CD4-positive, alpha-beta T cell treated with Interleukin-1 beta for 1 hour (primary cell): ENCODE data around the gene ARSD.
"Not testable (repeated sequence)": the region's sequence is repeated elsewhere in the genome, so short reads cannot be mapped to it uniquely, and the experiment has no call there.

Source experiments
- DNase-seq, 2 donors: peaks; one replicate each; pipeline ENCODE4 v3.0.0-alpha.2; 2020 to 2022

The ARSD gene

DNA sequence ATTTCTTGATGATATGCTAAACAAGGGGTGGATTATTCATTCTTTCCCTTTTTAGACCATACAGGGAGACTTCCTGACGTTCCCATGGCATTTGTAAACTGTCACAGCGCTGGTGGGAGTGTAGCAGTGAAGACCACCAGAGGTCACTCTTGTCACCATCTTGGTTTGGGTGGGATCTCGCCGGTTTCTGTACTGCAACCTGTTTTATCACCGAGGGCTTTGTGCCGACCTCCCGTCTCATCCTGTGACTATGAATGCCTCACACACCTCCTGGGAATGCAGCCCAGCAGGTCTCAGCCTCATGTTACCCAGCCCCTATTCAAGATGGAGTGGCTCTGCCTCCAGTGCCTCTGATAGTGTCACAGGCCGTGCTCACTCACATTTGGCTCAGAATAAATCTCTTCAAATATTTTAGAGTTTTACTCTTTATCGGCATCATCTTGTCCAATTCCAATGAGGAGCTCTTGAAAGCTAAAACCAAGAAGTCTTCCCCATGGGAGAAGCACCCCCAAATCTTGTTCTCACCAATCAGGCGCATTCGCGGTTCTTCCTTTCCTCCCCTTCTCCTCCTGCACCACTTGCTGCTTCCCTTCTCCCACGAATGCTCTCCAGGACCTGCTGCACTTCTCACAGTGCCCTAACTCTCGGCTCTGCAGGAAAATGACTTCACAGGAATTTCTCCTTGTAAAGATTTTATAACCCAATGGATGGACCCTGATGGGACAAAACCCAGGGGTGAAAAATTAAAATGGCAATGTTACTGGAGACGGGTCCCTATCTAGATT is 39.2 kb downstream of the ARSD start:
- DNase-seq = not testable (repeated sequence)

DNA sequence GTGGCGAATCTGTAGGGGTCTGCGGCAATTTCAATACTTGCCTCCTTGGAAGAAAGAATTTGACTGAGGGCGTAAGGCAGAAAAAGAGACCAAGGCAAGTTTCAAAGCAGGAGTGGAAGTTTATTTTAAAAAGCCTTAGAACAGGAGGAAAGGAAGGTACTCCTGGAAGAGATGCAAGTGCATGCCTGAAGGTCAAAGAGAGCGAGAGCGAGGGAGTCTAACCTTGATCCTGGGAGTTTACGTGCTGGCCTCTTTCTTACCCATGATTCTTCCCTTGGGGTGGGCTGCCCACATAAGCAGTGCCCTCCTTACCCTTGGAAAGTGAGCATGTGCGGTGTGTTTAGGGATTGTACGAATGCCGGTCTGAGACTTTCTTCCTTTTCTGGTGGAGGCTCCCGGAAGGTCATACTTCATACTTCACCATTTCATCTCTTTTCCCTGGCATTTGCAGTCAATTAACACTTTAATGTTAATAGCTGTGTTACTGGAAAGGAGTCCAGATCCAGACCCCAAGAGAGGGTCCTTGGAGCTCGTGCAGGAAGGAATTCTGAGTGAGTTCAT is 40.0 kb downstream of the ARSD start:
- DNase-seq = no peak

DNA sequence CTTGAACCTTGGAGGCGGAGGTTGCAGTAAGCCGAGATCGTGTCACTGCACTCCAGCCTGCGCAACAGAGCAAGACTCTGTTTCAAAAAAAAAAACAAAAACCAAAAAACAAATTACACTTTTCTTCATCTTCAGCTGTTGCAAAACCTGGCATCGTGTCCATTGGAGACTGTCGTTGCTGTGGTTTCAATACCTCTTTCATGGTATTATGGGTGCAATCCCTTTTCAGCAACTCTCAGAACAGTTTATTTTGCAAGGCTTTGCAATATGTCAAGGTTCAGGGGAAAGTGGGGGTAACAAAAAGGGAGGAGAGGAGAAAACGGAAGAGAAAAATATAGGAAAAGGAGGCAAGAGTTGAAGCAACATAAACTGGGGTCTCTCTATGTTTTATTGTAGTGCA is 40.8 kb downstream of the ARSD start:
- no peak for DNase-seq

- no peak for DNase-seq
These were observed 45.4 kb downstream of the ARSD start for GRCh38 chrX:2883770-2884169.

DNA sequence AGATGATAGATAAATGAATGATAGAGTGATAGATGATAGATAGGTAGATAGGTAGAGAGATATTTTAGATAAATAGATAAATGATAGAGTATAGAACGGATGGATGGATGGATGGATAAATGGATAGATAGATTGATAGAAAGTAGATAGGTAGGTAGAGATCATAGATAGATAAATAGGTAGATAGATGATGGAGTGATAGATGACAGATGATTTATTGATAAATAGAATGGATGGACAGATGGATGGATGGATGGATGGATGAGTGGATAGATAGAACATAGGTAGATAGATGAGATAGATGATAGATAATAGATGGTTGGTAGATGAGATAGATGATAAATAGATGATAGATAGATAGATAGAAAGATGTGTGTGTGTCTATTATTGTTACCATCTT is 49.5 kb downstream of the ARSD start:
- DNase-seq = no peak

- no peak for DNase-seq
These were observed 50.6 kb downstream of the ARSD start for GRCh38 chrX:2878563-2878962.

DNA sequence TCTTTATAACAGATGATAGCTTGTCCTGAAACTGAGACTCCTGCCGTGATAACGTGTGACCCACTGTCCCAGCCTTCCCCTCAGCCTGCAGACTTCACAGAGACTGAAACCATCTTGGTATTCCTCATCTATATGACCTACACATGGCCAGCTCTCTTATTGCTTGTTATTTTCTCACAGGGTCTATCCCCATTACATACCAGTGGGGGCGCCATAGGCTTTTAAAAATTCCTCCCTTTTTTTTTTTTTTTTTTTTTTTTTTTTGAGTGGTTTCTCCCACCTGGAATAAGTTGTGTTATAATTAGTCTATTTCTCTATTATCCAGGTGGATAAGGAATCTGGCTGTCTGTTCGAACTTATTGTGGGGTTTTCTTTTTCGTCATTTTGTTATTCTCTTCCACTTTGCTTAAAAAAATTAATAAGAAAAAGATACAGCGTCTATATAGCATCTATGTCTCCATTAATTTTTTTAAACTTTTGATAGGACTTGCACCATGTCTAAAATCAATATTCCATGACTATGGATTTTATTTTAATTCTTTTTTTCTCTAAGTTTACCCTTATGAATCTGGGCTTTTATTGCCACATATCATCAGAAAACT is 53.2 kb downstream of the ARSD start:
- DNase-seq = no peak

DNA sequence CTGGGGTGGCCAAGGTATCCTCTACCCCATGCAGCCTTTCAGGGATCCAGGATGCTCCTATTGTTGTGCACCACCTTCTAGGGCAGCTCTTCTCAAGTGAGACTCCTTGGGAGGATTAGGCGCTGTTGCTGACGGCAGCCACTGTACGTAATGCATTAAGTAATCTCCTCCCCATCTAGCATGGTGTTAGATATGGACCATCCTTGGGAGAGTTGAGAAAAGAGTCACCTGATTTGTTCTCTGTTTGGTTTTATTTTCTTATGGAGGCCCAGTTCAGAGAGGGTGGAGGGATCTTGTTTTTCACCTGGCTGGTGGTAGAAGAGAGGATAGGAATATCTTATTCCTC is 54.0 kb downstream of the ARSD start:
- DNase-seq = no peak

DNA sequence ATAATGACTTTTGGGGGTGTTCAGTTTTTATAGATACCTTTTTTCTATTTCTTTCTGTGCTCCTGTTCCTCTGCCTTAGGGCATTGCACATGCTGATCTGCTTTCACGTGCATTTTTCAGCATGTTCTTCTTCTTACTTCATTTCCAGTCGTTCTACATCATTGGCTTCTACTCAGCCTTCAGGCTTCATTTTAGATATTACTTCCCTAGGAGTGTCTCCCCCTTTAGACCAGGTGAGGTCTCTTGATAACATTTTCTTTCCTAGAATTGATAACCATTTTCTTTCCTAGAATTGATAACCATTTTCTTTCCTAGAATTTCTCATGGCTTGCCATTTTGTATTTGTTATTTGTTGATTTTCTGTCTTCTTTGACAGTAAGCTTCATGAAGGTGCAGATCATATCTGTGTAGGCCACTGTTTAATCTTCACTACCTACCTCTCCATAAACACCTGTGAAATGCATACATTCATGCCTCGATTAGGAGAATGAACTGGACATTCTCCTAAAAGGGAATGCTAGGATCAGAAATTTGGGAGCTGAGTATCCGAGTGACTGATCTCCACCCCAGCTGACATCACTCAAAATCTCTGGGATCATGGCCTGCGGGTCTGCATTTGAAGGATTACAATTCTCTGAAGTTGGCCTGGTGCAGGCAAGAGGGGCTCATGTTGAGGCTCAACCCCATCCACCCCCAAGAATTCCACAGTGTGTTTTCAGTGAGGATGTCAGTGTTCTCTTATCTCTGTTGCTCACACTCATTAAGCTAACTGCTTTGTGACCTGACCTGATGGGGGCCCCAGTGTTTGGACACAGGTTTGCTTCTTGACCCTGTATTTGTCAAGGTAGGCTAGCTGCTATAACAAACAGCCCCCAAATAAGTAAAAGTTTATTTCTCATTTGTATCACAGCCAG is 54.7 kb downstream of the ARSD start:
- DNase-seq = no peak

GRCh38 chrX:2872671-2873277 is 56.4 kb downstream of the ARSD start:
- DNase-seq = no peak

GRCh38 chrX:2871831-2872230 is 57.3 kb downstream of the ARSD start:
- no peak for DNase-seq

- no peak for DNase-seq
These were observed 58.5 kb downstream of the ARSD start for GRCh38 chrX:2870650-2871049.

GRCh38 chrX:2867206-2867605 is 61.9 kb downstream of the ARSD start:
- DNase-seq = no peak

- no peak for DNase-seq
These were observed 65.5 kb downstream of the ARSD start for GRCh38 chrX:2863646-2864045.

DNA sequence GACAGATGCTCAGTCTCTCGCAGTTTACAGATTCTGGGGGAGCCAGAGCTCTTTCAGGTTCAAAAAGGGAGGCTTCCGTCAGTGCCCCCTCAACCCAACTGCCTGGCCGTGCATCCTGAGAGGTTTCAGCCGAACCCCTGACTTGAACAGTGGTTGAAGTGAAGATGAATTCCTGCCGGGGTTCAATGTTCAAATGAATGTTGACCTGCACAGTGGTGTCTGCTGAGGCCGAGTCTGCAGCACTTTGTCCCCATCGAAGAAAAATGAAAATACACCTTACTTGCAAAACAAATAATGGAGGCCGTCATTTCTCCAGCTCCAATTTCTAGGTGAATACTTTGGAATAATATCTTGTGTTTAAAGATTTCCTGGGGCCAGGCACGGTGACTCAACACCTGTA is 66.7 kb downstream of the ARSD start:
- no peak for DNase-seq

GRCh38 chrX:2859197-2859797 is 69.8 kb downstream of the ARSD start:
- DNase-seq = no peak

DNA sequence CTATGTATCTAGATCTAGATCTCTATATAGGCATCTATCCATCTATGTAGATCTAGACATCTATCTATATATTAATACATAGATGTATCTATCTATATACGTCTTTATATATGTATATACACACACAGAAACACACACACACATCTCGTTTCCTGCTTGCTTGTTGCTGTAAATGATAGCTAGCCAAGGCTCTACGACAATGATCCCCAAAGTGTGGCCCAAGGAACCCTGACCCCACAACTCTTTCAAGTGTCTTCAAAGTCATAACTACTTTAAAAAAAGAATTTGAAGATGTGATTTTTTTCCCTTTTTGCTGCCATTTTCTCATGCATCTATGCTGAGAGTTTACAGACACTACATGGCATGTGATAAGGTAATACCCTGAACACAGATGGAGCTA is 71.6 kb downstream of the ARSD start:
- DNase-seq = no peak

- DNase-seq = no peak
These were observed 73.4 kb downstream of the ARSD start for GRCh38 chrX:2855761-2856160.

DNA sequence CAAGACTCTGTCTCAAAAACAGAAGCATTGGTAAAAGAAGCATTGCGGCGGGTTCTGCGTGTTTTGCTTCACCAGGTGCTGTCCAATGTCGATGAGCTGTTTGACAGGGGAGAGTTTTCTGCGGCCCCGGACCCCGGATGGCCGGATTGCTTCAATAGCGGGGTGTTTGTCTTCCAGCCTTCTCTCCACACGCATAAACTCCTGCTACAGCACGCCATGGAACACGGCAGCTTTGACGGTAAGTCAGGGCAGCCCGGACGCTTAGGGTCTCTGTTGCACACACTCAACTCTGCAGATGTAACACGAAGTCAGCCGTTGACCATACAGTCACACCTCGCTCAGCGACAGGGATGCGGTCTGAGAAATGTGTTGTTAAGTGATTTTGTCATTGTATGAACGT is 74.2 kb downstream of the ARSD start:
- no peak for DNase-seq
